Mucosa of descending colon (tissue), 3 donors: ENCODE results near the gene GSG1L2. TPM values are rescaled to one million over a fixed set of nuclear protein-coding genes. Genes with fewer than 3 reads are reported as not detected.

Experiments
- ATAC-seq: fragments of 200-7000 bp; cut with Tn5 transposase; one replicate; pipeline ENCODE4 v1.9.1; 2020; ENCODE audit warnings: mild to moderate bottlenecking, moderate library complexity
- DNase-seq, 3 donors: peaks; one replicate each; pipeline ENCODE4 v3.0.0-alpha.2; 2020
- H3K36me3 ChIP-seq: fragments of 200-600 bp; one replicate; pipeline ENCODE4 v1.8.0; 2021; ENCODE audit warnings: low read depth, mild to moderate bottlenecking
- H3K4me1 ChIP-seq: fragments of 200-600 bp; one replicate; pipeline ENCODE4 v1.8.0; 2021; ENCODE audit warnings: low read depth, mild to moderate bottlenecking
- H3K4me3 ChIP-seq: fragments of 200-600 bp; one replicate; pipeline ENCODE4 v1.8.0; 2021; ENCODE audit warnings: mild to moderate bottlenecking
- H3K9me3 ChIP-seq: fragments of 200-600 bp; one replicate; pipeline ENCODE4 v1.8.0; 2021; ENCODE audit warnings: mild to moderate bottlenecking
- intact Hi-C, 2 donors: fragments of 100-400 bp; cut with DNase I in 1 of 2; cut with micrococcal nuclease in 1 of 2; formaldehyde crosslinking; loops; one replicate each; pipeline versions ENCODE4 v1.11.0 to v1.11.1; 2022; cut with DNase I, micrococcal nuclease
- total RNA-seq, 3 donors: library from RNA; stranded (reverse); fragmentation: NEBNext Ultra II Directional in 2 of 3; extraction: Animal tissue kit (Norgen Biotek cat#: 25700) in 2 of 3; gene quantifications; one replicate each; pipeline versions ENCODE4 v1.2.1 to v1.2.4, GENCODE V29; 2021 to 2023
- TF ChIP-seq, protein P1 (sequence below): fragments of 200-600 bp; IDR thresholded peaks from one replicate; pipeline ENCODE4 v1.8.0; 2022; ENCODE audit warnings: antibody characterized with exemption, mild to moderate bottlenecking
- donor health status: DM: no; HTN: no; CAD: no; lungs with moderate emphysema.
- donor health status: DM: no; HTN: no; CAD: no.
- donor health status: DM: no; HTN: yes; CAD: no.

The GSG1L2 gene
- total RNA-seq, 3 donors from 2014 or later = not detected

DNA sequence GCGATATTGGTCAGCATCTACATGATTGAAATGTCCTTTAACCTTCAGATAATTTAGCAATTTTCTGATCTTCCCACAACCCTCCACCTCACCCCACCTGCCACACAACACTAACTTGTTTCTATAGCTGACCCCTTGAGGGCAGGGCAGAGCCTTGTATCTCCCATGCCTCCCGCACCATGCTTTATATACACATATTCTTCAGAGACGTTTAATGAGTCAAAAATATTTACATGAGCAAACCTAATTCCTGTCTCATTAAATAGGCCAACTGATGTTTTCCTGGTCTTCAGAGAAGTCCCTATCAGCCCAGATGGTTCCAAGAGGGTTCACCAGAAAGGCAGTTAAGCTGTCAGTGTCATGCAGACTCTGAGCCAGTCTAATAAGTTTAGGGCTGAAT is 23.9 kb downstream of the GSG1L2 start:
- TF ChIP-seq, protein P1, sequence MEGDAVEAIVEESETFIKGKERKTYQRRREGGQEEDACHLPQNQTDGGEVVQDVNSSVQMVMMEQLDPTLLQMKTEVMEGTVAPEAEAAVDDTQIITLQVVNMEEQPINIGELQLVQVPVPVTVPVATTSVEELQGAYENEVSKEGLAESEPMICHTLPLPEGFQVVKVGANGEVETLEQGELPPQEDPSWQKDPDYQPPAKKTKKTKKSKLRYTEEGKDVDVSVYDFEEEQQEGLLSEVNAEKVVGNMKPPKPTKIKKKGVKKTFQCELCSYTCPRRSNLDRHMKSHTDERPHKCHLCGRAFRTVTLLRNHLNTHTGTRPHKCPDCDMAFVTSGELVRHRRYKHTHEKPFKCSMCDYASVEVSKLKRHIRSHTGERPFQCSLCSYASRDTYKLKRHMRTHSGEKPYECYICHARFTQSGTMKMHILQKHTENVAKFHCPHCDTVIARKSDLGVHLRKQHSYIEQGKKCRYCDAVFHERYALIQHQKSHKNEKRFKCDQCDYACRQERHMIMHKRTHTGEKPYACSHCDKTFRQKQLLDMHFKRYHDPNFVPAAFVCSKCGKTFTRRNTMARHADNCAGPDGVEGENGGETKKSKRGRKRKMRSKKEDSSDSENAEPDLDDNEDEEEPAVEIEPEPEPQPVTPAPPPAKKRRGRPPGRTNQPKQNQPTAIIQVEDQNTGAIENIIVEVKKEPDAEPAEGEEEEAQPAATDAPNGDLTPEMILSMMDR = no peak
- DNase-seq = no peak
- H3K4me3 ChIP-seq = no peak overlapping the region
- ATAC-seq = no peak
- H3K4me1 ChIP-seq = no peaks in the 10 kb centered on the region
- no peaks in the 10 kb centered on the region for H3K36me3 ChIP-seq
- no peaks in the 10 kb centered on the region for H3K9me3 ChIP-seq
- intact Hi-C loops = no loop called here

DNA sequence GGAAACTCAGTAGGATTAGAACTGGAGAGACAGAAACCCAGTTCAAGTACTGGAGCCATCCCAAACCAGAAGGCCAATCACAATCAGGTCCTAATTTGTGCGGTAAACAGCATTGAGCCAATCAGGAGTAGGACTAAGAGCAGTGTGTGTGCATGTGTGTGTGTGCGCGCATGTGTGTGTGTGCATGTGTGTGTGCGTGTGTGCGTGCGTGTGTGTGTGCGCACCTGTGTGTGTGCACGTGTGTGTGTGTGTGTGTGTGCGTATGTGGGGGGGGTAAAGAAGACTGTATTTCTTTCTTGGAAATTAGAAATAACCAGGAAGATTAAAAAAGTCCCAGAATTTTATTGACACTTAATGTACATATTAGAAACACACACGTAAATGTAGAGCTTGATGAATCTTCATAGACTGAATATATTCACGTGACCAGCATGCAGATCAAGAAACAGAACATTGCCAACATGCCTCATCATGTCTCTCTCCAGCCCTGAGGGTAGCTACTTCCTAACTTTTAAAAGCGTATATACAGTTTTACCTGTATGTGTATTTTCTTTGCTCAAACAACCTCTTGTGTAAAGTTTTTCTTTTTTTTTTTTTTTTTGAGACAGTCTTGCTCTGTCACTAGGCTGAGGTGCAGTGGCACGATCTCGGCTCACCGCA is 29.6 kb downstream of the GSG1L2 start:
- no peak for ATAC-seq
- intact Hi-C loops = no loop called here
- no peak for DNase-seq

DNA sequence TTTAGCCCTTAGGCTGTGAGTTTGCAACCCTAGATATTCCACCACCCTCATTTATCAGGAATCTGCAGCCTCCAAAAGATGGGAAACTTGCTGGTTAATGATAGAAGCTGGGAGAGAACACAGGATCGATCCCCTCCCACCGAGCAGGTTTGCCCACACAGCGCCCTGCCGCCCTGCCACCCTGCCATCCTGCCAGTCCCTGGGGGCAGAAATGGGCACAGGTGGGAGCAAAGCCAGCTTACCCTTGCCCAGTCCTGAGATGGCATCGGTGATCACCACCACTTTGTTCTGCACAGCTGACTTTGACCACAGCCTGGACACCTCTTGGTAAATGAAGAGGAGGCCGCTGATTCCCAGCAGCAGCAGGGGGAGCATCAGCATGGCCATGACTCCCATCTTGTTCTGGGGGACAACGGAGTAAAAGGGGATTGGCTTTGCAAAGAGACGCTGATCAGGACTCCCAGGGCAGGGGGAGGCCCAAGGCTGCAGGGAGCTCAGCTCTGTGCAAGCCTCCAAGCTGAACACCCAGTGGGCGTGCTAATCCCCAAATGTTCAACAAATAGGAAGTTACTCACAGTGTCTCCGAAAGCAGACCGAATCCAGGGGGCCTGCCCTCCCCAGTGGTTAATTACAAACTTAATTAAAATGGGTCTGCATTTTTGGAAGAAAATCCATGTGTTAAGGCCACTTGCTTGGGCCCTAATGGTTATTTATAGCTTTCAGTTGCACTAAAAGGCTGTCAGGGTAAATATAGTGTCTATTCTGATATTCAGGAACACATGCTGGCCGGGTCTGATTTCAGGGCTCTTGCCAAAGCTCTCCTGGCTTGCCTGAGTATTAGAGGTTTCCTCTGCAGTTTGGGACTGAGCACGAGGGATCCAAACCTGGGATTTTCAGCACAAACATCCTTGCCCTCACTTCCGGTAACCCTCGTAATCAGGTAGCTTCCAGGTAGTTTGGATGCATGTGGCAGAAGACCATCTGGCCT is 30.7 kb downstream of the GSG1L2 start, which contains the start of gene DHRS7C:
DHRS7C (minus strand) TSS at position 704 of the 988 bp plus-strand sequence; CDS start at position 396, 308 bp downstream.
- Histone ChIP-seq H3K4me3 (no peak within 1 kb of the TSS), H3K4me1 (no peaks in the 10 kb centered on the region), H3K9me3 (no peaks in the 10 kb centered on the region), H3K36me3 (no peaks in the 10 kb centered on the region)
- intact Hi-C loops = no loop called here
- no peak for ATAC-seq
- TF ChIP-seq, protein P1 = no peak
- DNase-seq = peak in 1 of 3 donors; percentile 5

More for the DNA sequence above, 29.6 kb downstream of the GSG1L2 start:
- H3K9me3 ChIP-seq = no peaks in the 10 kb centered on the region
- H3K4me3 ChIP-seq = no peak overlapping the region
- TF ChIP-seq, protein P1 = no peak
- no peaks in the 10 kb centered on the region for H3K36me3 ChIP-seq
- no peaks in the 10 kb centered on the region for H3K4me1 ChIP-seq

DNA sequence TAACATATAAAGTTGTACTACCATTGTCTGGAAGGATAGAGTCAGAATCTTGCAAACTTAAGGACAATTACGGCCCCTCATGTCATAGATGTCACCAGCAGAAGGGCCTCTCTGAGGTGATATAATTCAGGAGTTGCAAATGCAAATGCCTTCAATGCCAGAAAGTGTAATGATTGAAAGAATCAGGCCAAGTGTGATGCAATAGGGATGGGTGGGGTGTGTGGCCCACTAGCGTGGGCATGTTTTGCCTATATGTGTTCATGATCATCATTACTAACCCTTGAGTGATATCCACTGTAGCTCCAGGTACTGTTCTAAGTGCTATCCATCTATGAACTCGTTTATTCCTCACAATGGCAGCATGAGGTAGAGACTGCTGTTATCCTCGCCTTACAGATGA is 31.6 kb downstream of the GSG1L2 start:
- Histone ChIP-seq H3K4me3 (no peak overlapping the region), H3K4me1 (no peaks in the 10 kb centered on the region), H3K9me3 (no peaks in the 10 kb centered on the region), H3K36me3 (no peaks in the 10 kb centered on the region)
- no peak for ATAC-seq
- TF ChIP-seq, protein P1 = no peak
- intact Hi-C loops = no loop called here
- no peak for DNase-seq

DNA sequence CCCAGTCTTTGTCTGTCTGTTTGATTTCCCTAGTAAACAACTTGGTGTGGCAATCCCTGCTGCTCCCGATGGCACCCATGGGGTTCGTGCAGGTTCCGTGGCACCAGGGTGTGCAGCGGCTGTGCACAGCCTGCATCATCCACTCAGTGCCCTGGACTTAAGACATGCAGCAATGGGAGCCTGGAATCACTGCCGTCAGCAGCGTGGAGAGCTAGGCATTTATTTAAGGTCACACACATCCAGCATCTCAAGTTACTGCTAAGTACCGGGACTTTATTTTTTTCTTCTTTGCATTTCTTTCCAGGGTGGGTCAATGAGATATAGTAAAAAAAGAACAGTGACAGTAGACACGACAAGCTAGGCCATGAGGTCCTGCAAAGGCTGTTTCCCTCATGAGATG is 33.3 kb downstream of the GSG1L2 start:
- Histone ChIP-seq H3K4me1 (no peaks in the 10 kb centered on the region), H3K9me3 (no peaks in the 10 kb centered on the region), H3K4me3 (no peak overlapping the region), H3K36me3 (no peaks in the 10 kb centered on the region)
- intact Hi-C loops = no loop called here
- ATAC-seq = no peak
- no peak for DNase-seq
- TF ChIP-seq, protein P1 = no peak
